Measurements from ENCODE around the gene TRIM24.

TRIM24 gene

GRCh38 chr7:138538997-138539644 is 79.1 kb downstream of the TRIM24 start:
- DNase-seq = no peak

- DNase-seq = no peak
These were observed 82.1 kb downstream of the TRIM24 start for GRCh38 chr7:138542183-138542582.

- no peak for DNase-seq
These were observed 83.7 kb downstream of the TRIM24 start for GRCh38 chr7:138543739-138544138.

DNA sequence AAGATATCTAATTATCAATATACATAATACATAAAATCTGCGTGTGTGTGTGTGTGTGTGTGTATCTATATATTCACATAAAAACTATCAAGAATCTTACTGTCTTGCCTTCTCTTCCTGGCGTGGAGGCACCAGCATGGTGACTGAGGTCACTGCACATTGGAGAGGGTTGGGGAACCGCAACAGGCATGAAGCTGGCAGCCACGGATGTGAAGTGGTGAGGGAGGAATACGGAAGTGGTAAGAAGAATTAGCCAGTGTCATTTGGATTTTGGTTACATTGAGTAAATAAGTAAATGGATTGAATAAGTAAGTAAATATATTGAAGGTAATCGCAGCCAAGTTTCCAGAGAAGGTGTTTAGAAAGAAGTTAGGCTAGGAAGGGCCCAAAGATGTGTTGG is 85.1 kb downstream of the TRIM24 start:
- no peak for DNase-seq

DNA sequence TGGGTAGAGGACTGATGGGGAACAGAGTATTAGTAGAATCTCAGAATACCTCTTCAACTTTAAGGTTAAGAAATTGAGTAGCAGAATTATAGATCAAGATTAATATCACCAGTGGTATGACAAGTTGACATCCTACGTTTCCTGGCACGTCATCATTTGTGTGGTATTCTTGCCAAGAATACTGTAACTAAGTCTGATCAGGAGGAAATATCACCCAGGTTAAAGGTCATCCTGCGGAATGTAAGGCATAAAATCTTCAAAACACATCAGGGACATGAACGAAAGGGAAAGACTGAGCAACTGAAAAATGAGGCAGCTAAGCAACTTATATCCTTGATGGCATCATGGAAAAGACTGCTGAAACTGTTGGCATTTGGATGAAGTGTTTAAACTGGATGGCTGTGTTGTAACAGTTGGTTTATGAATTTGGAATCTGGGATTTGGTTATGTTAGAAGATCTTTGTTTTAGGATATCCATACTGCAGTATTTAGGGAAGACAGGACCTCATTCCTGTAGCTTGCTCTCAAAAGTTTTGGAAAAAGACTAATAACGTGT is 86.1 kb downstream of the TRIM24 start:
- DNase-seq = no peak

DNA sequence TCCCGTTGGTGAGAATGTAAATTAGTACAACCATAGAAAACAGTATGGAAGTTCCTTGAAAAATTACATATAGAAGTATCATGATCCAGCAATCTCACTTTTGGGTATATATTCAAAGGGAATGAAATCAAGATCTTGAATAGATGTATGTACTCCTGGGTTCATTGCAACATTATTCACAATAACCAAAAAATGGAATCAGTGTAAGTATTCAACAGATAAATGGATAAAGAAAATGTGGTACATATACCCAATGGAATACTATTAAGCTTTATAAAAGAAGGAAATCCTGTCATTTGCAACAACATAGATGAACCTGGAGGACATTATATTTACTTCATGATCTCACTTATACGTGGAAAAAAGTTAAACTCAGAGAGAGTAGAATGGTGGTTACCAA is 86.8 kb downstream of the TRIM24 start:
- no peak for DNase-seq

GRCh38 chr7:138549082-138549481 is 89.0 kb downstream of the TRIM24 start:
- DNase-seq = no peak

DNA sequence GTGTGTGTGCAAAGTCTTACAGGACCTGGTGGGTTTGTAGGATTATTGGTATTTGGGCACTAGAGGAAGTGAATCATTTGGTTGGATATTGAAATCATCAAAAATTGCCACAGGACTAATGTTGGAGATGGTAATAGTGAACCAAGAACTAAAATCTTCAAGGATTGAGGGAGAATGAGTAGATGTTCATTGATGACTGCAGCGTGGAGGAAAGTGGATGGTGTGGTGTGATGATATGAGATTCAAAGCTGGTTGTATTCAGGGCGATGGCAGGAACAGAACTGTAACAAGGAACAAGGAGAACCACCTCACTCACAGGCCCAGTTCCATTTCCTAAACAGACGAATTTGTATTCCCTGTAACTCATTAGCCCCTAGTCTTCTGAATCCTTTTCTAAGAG is 90.3 kb downstream of the TRIM24 start:
- no peak for DNase-seq

- DNase-seq = no peak
These were observed 91.0 kb downstream of the TRIM24 start for GRCh38 chr7:138551102-138551501.

GRCh38 chr7:138553805-138554204 is 93.7 kb downstream of the TRIM24 start:
- no peak for DNase-seq

DNA sequence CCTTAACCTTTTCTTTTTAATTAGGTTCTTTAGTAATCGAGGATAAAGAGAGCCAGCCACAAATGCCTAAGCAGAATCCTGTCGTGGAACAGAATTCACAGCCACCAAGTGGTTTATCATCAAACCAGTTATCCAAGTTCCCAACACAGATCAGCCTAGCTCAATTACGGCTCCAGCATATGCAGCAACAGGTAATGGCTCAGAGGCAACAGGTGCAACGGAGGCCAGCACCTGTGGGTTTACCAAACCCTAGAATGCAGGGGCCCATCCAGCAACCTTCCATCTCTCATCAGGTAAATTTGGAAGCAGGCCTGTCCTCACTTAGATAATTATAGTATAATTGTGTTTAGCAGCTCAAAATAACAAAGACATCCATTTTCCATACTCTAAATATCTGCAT is 94.6 kb downstream of the TRIM24 start:
- DNase-seq = no peak

- no peak for DNase-seq
These were observed 95.6 kb downstream of the TRIM24 start for GRCh38 chr7:138555684-138556083.

DNA sequence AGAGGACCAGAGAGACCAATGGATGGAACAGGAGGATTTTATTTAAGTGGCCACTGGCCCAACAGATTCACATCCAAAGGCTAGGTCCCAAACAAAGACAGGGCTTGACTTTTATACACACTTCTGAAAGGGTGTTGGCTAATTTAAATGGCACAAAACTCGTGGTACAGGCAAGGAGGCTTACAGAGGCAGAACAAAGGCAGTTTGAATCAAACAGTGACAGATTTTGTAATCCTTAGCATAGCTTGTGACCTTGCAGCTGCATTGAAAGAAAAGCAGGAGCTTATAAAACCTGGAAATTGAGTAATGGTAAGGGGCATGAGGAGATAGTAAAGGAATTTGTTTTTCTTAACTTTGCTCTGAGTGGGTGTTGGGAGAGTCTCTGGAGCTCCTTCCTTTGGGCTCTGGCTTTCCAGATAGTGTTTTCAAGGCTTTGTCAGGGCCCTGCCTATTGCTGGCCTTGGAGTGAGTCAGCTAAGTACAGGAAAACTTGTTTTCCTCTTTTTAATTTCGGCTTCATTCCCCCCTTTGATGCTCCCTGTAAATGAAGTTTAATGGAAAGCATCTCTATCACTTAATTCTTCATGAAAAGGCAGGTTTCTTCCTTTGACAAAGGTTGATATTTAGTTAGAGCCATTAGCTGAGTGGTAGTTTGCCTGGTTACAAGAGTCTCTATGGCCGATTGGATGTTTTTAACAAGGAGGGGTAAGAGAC is 96.9 kb downstream of the TRIM24 start:
- DNase-seq = no peak

GRCh38 chr7:138559448-138559847 is 99.4 kb downstream of the TRIM24 start:
- no peak for DNase-seq

GRCh38 chr7:138563808-138564207 is 103.7 kb downstream of the TRIM24 start:
- DNase-seq = no peak

DNA sequence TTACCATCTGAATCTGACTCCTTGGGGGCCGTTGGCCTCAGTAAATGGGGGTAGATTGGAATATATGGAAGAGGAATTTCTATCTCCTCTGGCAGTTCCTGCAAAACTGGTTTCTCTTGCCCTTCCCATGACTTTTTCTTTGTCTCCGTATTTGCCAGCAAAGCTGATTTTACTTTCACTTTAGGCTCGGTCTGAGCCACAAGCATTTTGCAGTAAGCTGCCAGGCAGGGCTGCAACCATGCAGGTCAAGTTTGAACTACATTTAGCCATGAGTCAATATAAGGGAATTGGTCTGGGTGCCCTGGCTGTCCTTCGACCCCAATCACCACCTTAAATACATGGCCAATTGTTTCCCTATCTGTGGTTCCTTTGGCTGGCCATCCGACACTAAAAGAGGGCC is 104.3 kb downstream of the TRIM24 start:
- DNase-seq = no peak

- DNase-seq = no peak
These were observed 105.0 kb downstream of the TRIM24 start for GRCh38 chr7:138565071-138565450.

DNA sequence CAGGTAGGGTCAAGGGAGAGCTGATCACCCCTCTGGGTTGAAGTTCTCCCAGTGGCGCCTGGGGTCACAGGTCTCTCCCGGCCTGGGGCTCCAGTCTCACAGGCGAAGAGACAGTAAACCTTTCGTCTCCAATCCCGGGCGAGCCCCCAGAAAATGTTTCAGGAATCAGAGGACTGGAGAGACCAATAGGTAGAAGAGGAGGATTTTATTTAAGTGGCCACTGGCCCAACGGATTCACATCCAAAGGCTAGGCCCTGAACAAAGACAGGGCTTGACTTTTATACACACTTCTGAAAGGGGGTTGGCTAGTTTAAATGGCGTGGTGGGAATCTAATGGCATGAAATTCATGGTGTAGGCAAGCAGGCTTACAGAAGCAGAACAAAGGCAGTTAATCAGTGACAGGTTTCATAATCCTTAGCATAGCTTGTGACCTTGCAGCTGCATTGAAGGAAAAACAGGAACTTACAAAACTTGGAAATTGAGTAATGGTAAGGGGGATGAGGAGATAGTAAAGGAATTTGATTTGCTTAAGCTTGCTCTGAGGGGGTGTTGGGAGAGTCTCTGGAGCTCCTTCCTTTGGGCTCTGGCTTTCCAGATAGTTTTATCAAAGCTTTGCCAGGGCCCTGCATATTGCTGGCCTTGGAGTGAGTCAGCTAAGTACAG is 105.5 kb downstream of the TRIM24 start:
- no peak for DNase-seq

GRCh38 chr7:138568655-138569054 is 108.6 kb downstream of the TRIM24 start:
- DNase-seq = no peak

GRCh38 chr7:138569418-138569817 is 109.4 kb downstream of the TRIM24 start:
- DNase-seq = no peak

DNA sequence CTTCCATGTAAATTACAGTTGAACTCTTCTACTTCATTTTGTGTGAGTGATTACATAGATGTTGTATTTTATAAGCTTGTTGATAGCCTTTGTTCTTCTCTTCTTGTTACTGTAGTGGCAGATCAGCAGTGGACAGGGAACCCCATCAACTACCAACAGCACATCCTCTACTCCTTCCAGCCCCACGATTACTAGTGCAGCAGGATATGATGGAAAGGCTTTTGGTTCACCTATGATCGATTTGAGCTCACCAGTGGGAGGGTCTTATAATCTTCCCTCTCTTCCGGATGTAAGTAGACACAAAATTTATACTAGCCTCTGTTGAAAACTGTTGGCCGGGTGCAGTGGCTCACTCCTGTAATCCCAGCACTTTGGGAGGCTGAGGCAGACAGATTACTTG is 110.7 kb downstream of the TRIM24 start:
- no peak for DNase-seq

GRCh38 chr7:138573741-138574140 is 113.7 kb downstream of the TRIM24 start:
- no peak for DNase-seq

DNA sequence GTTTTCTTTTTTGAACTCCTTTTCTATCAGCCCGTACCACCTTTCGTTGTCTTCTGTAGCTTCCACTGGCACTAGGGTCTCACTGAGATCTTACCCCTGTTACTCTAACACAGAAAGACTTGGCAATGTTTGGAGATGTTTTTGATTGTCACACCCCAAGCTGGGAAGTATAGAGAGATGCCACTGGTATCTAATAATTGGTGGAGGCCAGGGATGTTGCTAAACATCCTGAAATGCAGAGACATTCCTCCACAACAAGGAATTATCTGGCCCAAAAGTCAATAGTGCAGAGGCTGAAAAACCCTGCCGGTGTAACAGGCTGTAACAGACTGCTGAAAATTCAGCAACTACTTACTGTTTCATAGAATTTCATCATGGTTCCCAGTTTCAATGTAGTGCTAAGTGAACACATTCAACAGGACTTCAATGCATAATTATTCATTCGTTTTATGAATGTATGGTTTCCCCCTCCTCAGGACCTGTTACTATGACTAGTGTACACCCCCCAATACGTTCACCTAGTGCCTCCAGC is 115.9 kb downstream of the TRIM24 start:
- DNase-seq = no peak

GRCh38 chr7:138579136-138579535 is 119.1 kb downstream of the TRIM24 start:
- DNase-seq = no peak

Measured in effector CD4-positive, alpha-beta T cell (primary cell).